Measurements from ENCODE around the gene LYRM9.
"Not testable (repeated sequence)": the region's sequence is repeated elsewhere in the genome, so short reads cannot be mapped to it uniquely, and the experiment has no call there.

LYRM9 gene

GRCh38 chr17:27839571-27840405, 53.4 kb downstream of the LYRM9 start:
- DNase-seq (ENCODE audit: low spot score) = not testable (repeated sequence)

- not testable (repeated sequence) for DNase-seq (ENCODE audit: low spot score)
Measured at GRCh38 chr17:27838607-27839006, 54.6 kb downstream of the LYRM9 start.

- DNase-seq (ENCODE audit: low spot score) = not testable (repeated sequence)
Measured at GRCh38 chr17:27837769-27838168, 55.4 kb downstream of the LYRM9 start.

- no peak for DNase-seq (ENCODE audit: low spot score)
Measured at GRCh38 chr17:27836651-27837050, 56.5 kb downstream of the LYRM9 start.

GRCh38 chr17:27834571-27834970, 58.6 kb downstream of the LYRM9 start:
- DNase-seq (ENCODE audit: low spot score) = no peak

- no peak for DNase-seq (ENCODE audit: low spot score)
Measured at GRCh38 chr17:27832831-27833230, 60.3 kb downstream of the LYRM9 start.

- not testable (repeated sequence) for DNase-seq (ENCODE audit: low spot score)
Measured at GRCh38 chr17:27829888-27830287, 63.3 kb downstream of the LYRM9 start.

GRCh38 chr17:27829143-27829711, 63.9 kb downstream of the LYRM9 start:
- DNase-seq (ENCODE audit: low spot score) = not testable (repeated sequence)
